ENCODE results near the gene KHDRBS2. TPM values are rescaled to one million over a fixed set of nuclear protein-coding genes. Genes with fewer than 3 reads are reported as not detected.

Gene KHDRBS2
- total and polyA plus RNA-seq, 2 of the 4 experiments (the other 2 are of a cell fraction) = not detected

- in situ Hi-C loops (cut with MboI; ENCODE audit: low sequenced_read_pairs) (no loop called here), dilution Hi-C loops (cut with HindIII; ENCODE audit: low sequenced_read_pairs, unreplicated experiment) (no loop called here), intact Hi-C loops (cut with micrococcal nuclease) (no loop called here)
- TF ChIP-seq POLR2A (IDR thresholded peaks at IDR 0.05; ENCODE audit: low read depth, low read length) = no peak
- H2BK120ac ChIP-seq (ENCODE audit: low read depth, low read length) = no peak overlapping the region
- no peak overlapping the region for H4K5ac ChIP-seq (ENCODE audit: low read depth, low read length)
- H2AFZ ChIP-seq (replicated peaks; ENCODE audit: low read length, poor library complexity) = no peak overlapping the region
- no peak overlapping the region for H3K4me2 ChIP-seq (ENCODE audit: low read depth, low read length)
- H4K91ac ChIP-seq (ENCODE audit: insufficient read depth, low read depth, low read length) = no peak overlapping the region
- H3K4me1 ChIP-seq (ENCODE audit: control insufficient read depth, insufficient read depth, low read length) = no peaks in the 10 kb centered on the region
- no TSS peak for BruUV-seq (replicated peaks)
- H3K9me1 ChIP-seq (ENCODE audit: insufficient read depth, low read length) = no peaks in the 10 kb centered on the region
- H3K23ac ChIP-seq (ENCODE audit: low read depth, low read length) = no peak overlapping the region
- no peak overlapping the region for H3K14ac ChIP-seq (replicated peaks; ENCODE audit: low read depth, low read length)
- H2BK5ac ChIP-seq (ENCODE audit: low read depth, low read length, poor library complexity, severe bottlenecking) = no peak overlapping the region
- no peak overlapping the region for H2AK9ac ChIP-seq (replicated peaks; ENCODE audit: low read depth, low read length, poor library complexity)
- no peak overlapping the region for H3K27ac ChIP-seq (ENCODE audit: insufficient read depth, low read length)
- H3K27me3 ChIP-seq (ENCODE audit: control insufficient read depth, insufficient read depth, low read length) = no peaks in the 10 kb centered on the region
- peaks cover 5% of the 10 kb centered on the region; the same call in 1 of the 2 replicates for H3K9me3 ChIP-seq (ENCODE audit: control insufficient read depth, insufficient read depth, low read length)
- no peaks in the 10 kb centered on the region for H4K20me1 ChIP-seq (ENCODE audit: insufficient read depth, low read length)
- H2AK5ac ChIP-seq (ENCODE audit: low read depth, low read length) = no peak overlapping the region
- DNase-seq (no peak), ATAC-seq (ENCODE audit: low read depth) (no peak)
- no CpG with 5 or more reads among the region's 1 CpG for WGBS, 2 experiments (ENCODE audit: extremely low coverage in 2 of 2, insufficient read length in 1 of 2)
- H4K8ac ChIP-seq (ENCODE audit: low read depth in 2 of 2, low read length in 2 of 2) = no peak overlapping the region
- no peaks in the 10 kb centered on the region for H3K36me3 ChIP-seq (ENCODE audit: control insufficient read depth, insufficient read depth, low read length)
- no peak overlapping the region for H3K9ac ChIP-seq (ENCODE audit: low read depth, low read length)
- ChIA-PET CTCF (no interaction called here), POLR2A (ENCODE audit: unreplicated experiment) (no interaction called here)
- no peak overlapping the region for H3K18ac ChIP-seq (ENCODE audit: low read depth, low read length)
- H3K4me3 ChIP-seq (ENCODE audit: insufficient read depth, low read depth, low read length) = no peak overlapping the region
- H3K4ac ChIP-seq (ENCODE audit: low read depth, low read length) = no peak overlapping the region
- no peak overlapping the region for H3K56ac ChIP-seq (ENCODE audit: extremely low read depth, insufficient read depth, low read length)
- no peak overlapping the region for H2BK15ac ChIP-seq (ENCODE audit: low read depth, low read length)
- no peaks in the 10 kb centered on the region for H3K79me1 ChIP-seq (ENCODE audit: low read depth in 1 of 2, low read length in 2 of 2)
- H2BK20ac ChIP-seq (ENCODE audit: low read depth, low read length) = no peak overlapping the region
Measured at GRCh38 chr6:62175195-62175594, 110.8 kb downstream of the KHDRBS2 start.

All from IMR-90 (cell line).